Pancreas (tissue), 10 donors: ENCODE data around the gene CT47B1. TPM values are rescaled to one million over a fixed set of nuclear protein-coding genes. Genes with fewer than 3 reads are reported as not detected.

ENCODE experiments used
- ATAC-seq, 4 donors: fragments of 200-7000 bp; cut with Tn5 transposase; one replicate each; pipeline versions ENCODE4 v1.8.0 to v1.9.1; 2020; ENCODE audit warnings: mild to moderate bottlenecking in 4 of 4, moderate library complexity in 4 of 4
- DNase-seq, 6 donors: peaks; one replicate each; pipeline ENCODE4 v3.0.0-alpha.2; 2020
- FAIRE-seq: peaks from 2 replicates; lab custom pipeline; 2012; peaks lifted over from hg19 to GRCh38; lab: Jason Lieb, UNC
- H3K27ac ChIP-seq, 4 donors: fragments of 200-600 bp; sonication (generic); 1 replicate in 3 of 4; 2 replicates in 1 of 4; pipeline versions ENCODE4 v1.5.0 to v1.8.0; 2020
- H3K27me3 ChIP-seq, 4 donors: fragments of 200-600 bp; one replicate each; pipeline ENCODE4 v1.8.0; 2021
- H3K36me3 ChIP-seq, 3 donors: fragments of 200-600 bp; sonication (generic) in 1 of 3; one replicate each; pipeline versions ENCODE4 v1.5.0 to v1.8.0; 2020 to 2021
- H3K4me1 ChIP-seq, 3 donors: fragments of 200-600 bp; one replicate each; pipeline ENCODE4 v1.8.0; 2021
- H3K4me3 ChIP-seq, 4 donors: fragments of 200-600 bp; sonication (generic) in 2 of 4; one replicate each; pipeline versions ENCODE4 v1.5.0 to v1.8.0; 2020 to 2021
- H3K9me3 ChIP-seq, 4 donors: fragments of 200-600 bp; one replicate each; pipeline ENCODE4 v1.8.0; 2021
- WGBS, 2 donors: extraction: QIAGEN DNeasy Blood & Tissue Kit; methylation state at CpG; one replicate each; pipeline ENCODE4 v1.1.7; 2013; 5-methylcytosine and 5-hydroxymethylcytosine counted together
- intact Hi-C, 3 donors: fragments of 100-400 bp; cut with DNase I; formaldehyde crosslinking; loops; one replicate each; pipeline versions ENCODE4 v1.11.1 to v1.14.2; 2022
- polyA plus RNA-seq, 2 donors: library from polyadenylated mRNA; stranded (reverse); fragments of 200-250 nt; gene quantifications; one replicate each; pipeline ENCODE4 v1.2.3, GENCODE V29; 2013
- total RNA-seq, 6 donors: library from RNA; stranded (reverse); fragmentation: NEBNext Ultra II Directional in 4 of 6; extraction: Animal tissue kit (Norgen Biotek cat#: 25700) in 4 of 6; gene quantifications; one replicate each; pipeline versions ENCODE4 v1.2.1 to v1.2.4, GENCODE V29; 2021 to 2023
- TF ChIP-seq, protein P1 (sequence below), 4 donors: fragments of 200-600 bp; sonication (generic) in 3 of 4; IDR thresholded peaks; one replicate each; pipeline versions ENCODE4 v1.5.0 to v1.8.0; 2021; ENCODE audit warnings: antibody characterized with exemption in 4 of 4
- donor health status: healthy with polysubstance abuse.
- donor health status: DM: no; HTN: no; CAD: no; lungs with moderate emphysema.
- donor health status: DM: no; HTN: no; CAD: no.
- donor health status: control.
- donor health status: control.
- donor health status: Bipolar disorder and iron deficiency.
- donor health status: DM: yes; HTN: yes; CAD: no.
- donor health status: DM: no; HTN: no; CAD: no.
- donor health status: DM: no; HTN: no; CAD: no.
- donor health status: DM: yes; HTN: yes; CAD: no.

Gene CT47B1
- total and polyA plus RNA-seq, 8 donors, result not detected

DNA sequence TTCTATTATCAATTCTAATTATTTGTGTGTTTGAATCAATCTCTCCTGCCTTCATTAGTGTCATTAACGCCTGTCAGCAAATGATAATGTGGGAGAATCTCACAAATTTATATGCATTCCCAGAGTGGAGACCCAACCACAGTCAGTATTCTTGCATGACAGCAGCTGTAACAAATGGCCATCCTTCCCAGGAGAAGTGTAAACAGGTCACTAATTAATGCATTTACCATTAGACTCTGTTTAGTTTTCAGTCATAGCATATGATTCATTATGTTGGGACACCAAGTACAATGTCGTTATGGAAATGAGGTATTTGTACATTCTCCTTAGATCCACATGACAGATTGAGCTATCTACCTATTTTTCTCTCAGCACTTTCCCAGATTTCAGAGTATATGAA is 50.5 kb downstream of the CT47B1 start:
- ATAC-seq (no peak), FAIRE-seq (peak; percentile 20), DNase-seq (no peak)
- 15 to 30% methylated on average over 2 of the region's 2 CpGs for WGBS, 2 donors
- Histone ChIP-seq H3K27ac (no peak overlapping the region), H3K27me3 (no peaks in the 10 kb centered on the region), H3K4me1 (no peaks in the 10 kb centered on the region), H3K36me3 (no peaks in the 10 kb centered on the region), H3K4me3 (no peak overlapping the region), H3K9me3 (no peaks in the 10 kb centered on the region)
- intact Hi-C loops, result no loop called here
- TF ChIP-seq, protein P1, sequence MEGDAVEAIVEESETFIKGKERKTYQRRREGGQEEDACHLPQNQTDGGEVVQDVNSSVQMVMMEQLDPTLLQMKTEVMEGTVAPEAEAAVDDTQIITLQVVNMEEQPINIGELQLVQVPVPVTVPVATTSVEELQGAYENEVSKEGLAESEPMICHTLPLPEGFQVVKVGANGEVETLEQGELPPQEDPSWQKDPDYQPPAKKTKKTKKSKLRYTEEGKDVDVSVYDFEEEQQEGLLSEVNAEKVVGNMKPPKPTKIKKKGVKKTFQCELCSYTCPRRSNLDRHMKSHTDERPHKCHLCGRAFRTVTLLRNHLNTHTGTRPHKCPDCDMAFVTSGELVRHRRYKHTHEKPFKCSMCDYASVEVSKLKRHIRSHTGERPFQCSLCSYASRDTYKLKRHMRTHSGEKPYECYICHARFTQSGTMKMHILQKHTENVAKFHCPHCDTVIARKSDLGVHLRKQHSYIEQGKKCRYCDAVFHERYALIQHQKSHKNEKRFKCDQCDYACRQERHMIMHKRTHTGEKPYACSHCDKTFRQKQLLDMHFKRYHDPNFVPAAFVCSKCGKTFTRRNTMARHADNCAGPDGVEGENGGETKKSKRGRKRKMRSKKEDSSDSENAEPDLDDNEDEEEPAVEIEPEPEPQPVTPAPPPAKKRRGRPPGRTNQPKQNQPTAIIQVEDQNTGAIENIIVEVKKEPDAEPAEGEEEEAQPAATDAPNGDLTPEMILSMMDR (IDR thresholded peaks at IDR 0.05), result no peak

DNA sequence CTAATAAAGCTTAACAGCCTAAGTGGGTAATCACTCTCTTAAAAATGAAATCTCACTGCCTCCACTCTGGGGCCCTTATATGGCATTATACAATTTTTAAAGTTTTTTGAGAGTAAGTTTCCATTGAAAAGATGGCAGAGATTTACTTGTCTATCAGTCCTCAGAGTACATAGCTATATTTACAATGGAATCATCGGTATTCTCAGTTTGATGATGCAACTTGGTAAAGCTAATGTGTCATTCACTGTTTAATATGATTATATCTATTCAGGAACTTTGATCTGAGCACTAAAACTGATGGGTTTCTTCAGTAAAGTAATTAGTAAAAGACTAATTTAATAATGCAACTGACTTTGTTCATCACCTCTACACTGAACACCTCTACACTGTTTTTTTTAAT is 51.6 kb downstream of the CT47B1 start:
- no peak for ATAC-seq
- Histone ChIP-seq H3K27me3 (no peaks in the 10 kb centered on the region), H3K27ac (no peak overlapping the region), H3K4me1 (no peaks in the 10 kb centered on the region), H3K36me3 (no peaks in the 10 kb centered on the region), H3K4me3 (no peak overlapping the region), H3K9me3 (no peaks in the 10 kb centered on the region)
- intact Hi-C loops, result no loop called here
- TF ChIP-seq, protein P1 (IDR thresholded peaks at IDR 0.05), result no peak
- no peak for FAIRE-seq
- no peak for DNase-seq
- WGBS, 2 donors, result 48 to 73% methylated on average over 1 of the region's 1 CpG

DNA sequence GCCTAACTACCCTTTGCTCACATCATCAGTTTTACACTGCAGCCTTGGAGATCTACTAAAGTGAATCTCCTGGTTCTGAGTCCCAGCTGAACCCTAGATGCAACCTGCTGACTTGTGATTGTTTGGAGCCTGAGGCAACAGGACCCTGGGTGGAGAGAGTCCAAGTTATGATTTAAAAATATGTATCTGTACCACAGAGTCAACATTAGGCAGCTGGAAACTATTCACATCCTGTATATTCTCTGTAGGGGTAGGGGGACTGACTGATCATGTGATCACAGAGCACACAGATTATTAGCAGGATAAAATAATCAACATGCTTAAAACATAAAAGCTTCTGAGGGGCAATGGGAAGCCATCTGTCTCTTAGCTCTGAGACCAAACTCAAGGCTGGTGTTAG is 52.1 kb downstream of the CT47B1 start:
- Histone ChIP-seq H3K36me3 (no peaks in the 10 kb centered on the region), H3K27me3 (no peaks in the 10 kb centered on the region), H3K4me1 (no peaks in the 10 kb centered on the region), H3K4me3 (no peak overlapping the region), H3K27ac (no peak overlapping the region), H3K9me3 (no peaks in the 10 kb centered on the region)
- ATAC-seq, result no peak
- TF ChIP-seq, protein P1 (IDR thresholded peaks at IDR 0.05), result no peak
- intact Hi-C loops, result no loop called here
- no peak for DNase-seq
- FAIRE-seq, result no peak

Other genes with a start within 250 kb of the CT47B1 start
- 10 to 100 TPM in 3 of 6 donors, 1 to 10 TPM in 3; 6.2 to 12.4 (median 9.8) TPM for gene C1GALT1C1, start 245.8 kb downstream of the CT47B1 start, total RNA-seq
- 10 to 100 TPM in 1 of 2 donors, 1 to 10 TPM in 1; 5.9 to 19.1 TPM for gene C1GALT1C1, start 245.8 kb downstream of the CT47B1 start, polyA plus RNA-seq
- gene CT47A11, start 61.3 kb upstream of the CT47B1 start, total RNA-seq, result not detected
- gene CT47A11, start 61.3 kb upstream of the CT47B1 start, polyA plus RNA-seq, result not detected
- not detected for gene CT47A10, start 66.2 kb upstream of the CT47B1 start, total RNA-seq
- not detected for gene CT47A10, start 66.2 kb upstream of the CT47B1 start, polyA plus RNA-seq
- gene CT47A9, start 71.0 kb upstream of the CT47B1 start, total RNA-seq, result not detected
- gene CT47A9, start 71.0 kb upstream of the CT47B1 start, polyA plus RNA-seq, result not detected
- not detected for gene CT47A8, start 75.9 kb upstream of the CT47B1 start, total RNA-seq
- gene CT47A8, start 75.9 kb upstream of the CT47B1 start, polyA plus RNA-seq, result not detected
- gene CT47A7, start 80.7 kb upstream of the CT47B1 start, total RNA-seq, result not detected
- gene CT47A7, start 80.7 kb upstream of the CT47B1 start, polyA plus RNA-seq, result not detected
- gene CT47A6, start 85.6 kb upstream of the CT47B1 start, total RNA-seq, result not detected
- not detected for gene CT47A6, start 85.6 kb upstream of the CT47B1 start, polyA plus RNA-seq
- not detected for gene CT47A5, start 90.5 kb upstream of the CT47B1 start, total RNA-seq
- gene CT47A5, start 90.5 kb upstream of the CT47B1 start, polyA plus RNA-seq, result not detected
- not detected for gene CT47A4, start 95.3 kb upstream of the CT47B1 start, total RNA-seq
- not detected for gene CT47A4, start 95.3 kb upstream of the CT47B1 start, polyA plus RNA-seq
- gene CT47A3, start 100.2 kb upstream of the CT47B1 start, total RNA-seq, result not detected
- gene CT47A3, start 100.2 kb upstream of the CT47B1 start, polyA plus RNA-seq, result not detected
- not detected for gene CT47A2, start 105.1 kb upstream of the CT47B1 start, total RNA-seq
- gene CT47A2, start 105.1 kb upstream of the CT47B1 start, polyA plus RNA-seq, result not detected
- gene CT47A1, start 109.9 kb upstream of the CT47B1 start, total RNA-seq, result not detected
- not detected for gene CT47A1, start 109.9 kb upstream of the CT47B1 start, polyA plus RNA-seq
- gene GLUD2, start 171.7 kb upstream of the CT47B1 start, total RNA-seq, result 1 to 10 TPM in 5 of 6 donors, under 1 TPM in 1; 0.87 to 2.7 (median 1.3) TPM
- gene GLUD2, start 171.7 kb upstream of the CT47B1 start, polyA plus RNA-seq, result under 1 TPM; 0.42 to 0.73 TPM